Activated T-helper 17 cell treated with anti-CD3 and anti-CD28 coated beads, Interleukin-2, amount 50 U/mL, for 72 hours (primary cell): ENCODE data around the gene CPA1. TPM values are rescaled to one million over a fixed set of nuclear protein-coding genes. Genes with fewer than 3 reads are reported as not detected.

Source experiments
- ATAC-seq: fragments of 150-1000 bp; cut with Tn5 transposase; replicated peaks from 2 replicates; pipeline ENCODE4 v1.10.0; 2021; ENCODE audit warnings: mild to moderate bottlenecking, moderate library complexity
- H3K27ac Mint-ChIP-seq: one replicate; pipeline ENCODE4 v1.8.0; 2022; ENCODE audit warnings: mixed read lengths
- H3K27me3 Mint-ChIP-seq: one replicate; pipeline ENCODE4 v1.8.0; 2022; ENCODE audit warnings: mixed read lengths
- H3K36me3 Mint-ChIP-seq: one replicate; pipeline ENCODE4 v1.8.0; 2022; ENCODE audit warnings: low read depth, mild to moderate bottlenecking, mixed read lengths
- H3K4me1 Mint-ChIP-seq: one replicate; pipeline ENCODE4 v1.8.0; 2022; ENCODE audit warnings: mixed read lengths
- H3K4me3 Mint-ChIP-seq: one replicate; pipeline ENCODE4 v1.8.0; 2022; ENCODE audit warnings: mild to moderate bottlenecking, mixed read lengths
- H3K9me3 Mint-ChIP-seq: one replicate; pipeline ENCODE4 v1.8.0; 2022; ENCODE audit warnings: mixed read lengths
- total RNA-seq, 2 donors: library from RNA; stranded (reverse); gene quantifications; one replicate each; pipeline ENCODE4 v1.2.3, GENCODE V29; 2022

The CPA1 gene
- total RNA-seq, 2 donors from 2014 or later = not detected

DNA sequence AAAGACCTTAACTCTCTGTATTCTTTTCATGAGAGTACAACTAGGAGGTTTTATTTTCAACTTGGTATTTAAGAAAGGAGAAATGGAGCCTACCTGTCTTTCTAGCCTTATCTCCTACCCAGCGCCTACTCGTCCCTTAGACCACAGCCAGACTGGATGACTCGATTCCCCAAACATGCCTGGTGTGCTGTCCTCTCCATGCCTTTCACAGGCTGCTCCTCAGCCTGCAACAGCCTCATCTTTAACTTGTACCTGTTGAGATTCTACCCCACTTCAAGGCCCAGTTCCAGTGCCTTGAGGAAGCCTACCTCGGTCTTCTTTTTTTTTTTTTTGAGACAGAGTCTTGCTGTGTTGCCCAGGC lies 29.4 kb downstream of the CPA1 start:
- no peak for ATAC-seq
- Mint-ChIP-seq H3K27ac (no peak overlapping the region), H3K4me1 (peaks cover under 1% of the 10 kb centered on the region), H3K4me3 (no peak overlapping the region), H3K36me3 (no peaks in the 10 kb centered on the region), H3K27me3 (no peaks in the 10 kb centered on the region), H3K9me3 (no peaks in the 10 kb centered on the region)

DNA sequence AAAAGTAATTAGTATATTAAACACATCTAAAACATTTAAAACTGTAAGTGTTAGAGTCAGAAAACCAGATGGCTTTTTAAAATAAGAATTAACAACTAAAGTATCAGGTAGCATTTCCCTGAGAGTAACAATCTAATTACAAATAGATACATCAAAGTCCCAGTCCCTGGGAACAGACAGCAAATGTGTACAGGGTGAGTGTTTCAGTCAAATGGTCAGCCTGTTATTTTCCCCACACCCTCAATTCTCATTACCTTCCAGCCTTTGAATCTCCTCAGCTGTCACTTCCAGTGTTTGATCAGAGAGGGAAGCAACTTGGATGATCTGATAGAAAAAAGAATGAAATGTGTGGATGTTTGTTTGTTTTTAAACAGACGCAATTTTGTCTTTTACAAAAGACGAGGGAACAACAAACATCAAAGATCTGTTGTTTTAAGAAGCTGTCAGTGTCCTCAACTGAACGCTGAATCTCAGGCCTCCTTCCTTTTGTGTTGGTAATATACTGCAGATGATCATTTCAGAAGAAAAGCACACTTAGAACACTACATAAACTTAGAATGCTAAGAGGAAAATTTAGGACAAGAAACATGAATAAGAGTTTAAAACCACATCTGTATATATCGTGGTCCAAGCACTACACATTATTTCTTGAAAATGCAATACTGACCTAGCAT lies 30.7 kb downstream of the CPA1 start:
- no peaks in the 10 kb centered on the region for H3K36me3 Mint-ChIP-seq
- H3K9me3 Mint-ChIP-seq = no peaks in the 10 kb centered on the region
- H3K27me3 Mint-ChIP-seq = no peaks in the 10 kb centered on the region
- ATAC-seq = no peak
- H3K27ac Mint-ChIP-seq = no peak overlapping the region
- no peak overlapping the region for H3K4me3 Mint-ChIP-seq
- peaks cover 9% of the 10 kb centered on the region for H3K4me1 Mint-ChIP-seq

DNA sequence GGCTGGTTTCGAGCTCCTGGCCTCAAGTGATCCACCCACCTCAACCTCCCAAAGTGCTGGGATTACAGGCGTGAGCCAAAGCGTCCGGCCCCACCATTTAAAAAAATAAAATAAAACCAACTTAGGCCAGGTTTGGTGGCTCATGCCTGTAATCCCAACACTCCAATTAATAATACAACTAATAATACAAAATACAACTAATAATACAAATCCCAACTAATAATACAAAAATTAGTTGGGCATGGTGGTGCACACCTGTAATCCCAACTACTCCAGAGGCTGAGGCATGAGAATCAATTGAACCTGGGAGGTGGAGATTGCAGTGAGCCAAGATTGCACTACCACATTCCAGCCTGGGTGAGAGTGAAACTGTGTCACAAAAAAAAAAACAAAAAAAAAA lies 32.9 kb downstream of the CPA1 start:
- Mint-ChIP-seq H3K36me3 (no peaks in the 10 kb centered on the region), H3K27ac (no peak overlapping the region), H3K4me3 (no peak overlapping the region), H3K4me1 (peaks cover 16% of the 10 kb centered on the region), H3K27me3 (no peaks in the 10 kb centered on the region), H3K9me3 (no peaks in the 10 kb centered on the region)
- ATAC-seq = no peak

DNA sequence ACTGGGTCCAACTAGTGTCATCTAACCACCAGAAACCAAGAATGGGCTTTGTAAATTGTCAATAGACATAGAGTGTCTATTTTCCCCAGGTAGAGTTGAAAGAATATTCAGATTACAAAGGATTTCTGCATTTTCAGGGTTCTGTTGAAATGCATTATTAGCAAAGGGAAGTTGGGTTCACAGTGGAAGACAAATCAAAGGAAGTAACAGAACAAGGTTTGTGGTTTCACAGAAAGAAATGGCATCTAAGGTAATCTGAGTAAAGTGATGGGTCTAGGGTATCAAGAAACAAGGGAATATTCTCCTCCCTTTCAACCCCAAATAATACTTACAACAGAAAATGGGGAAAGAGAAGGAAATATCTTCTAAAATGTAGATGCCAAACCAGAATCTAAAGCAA lies 34.7 kb downstream of the CPA1 start:
- Mint-ChIP-seq H3K4me1 (peaks cover 16% of the 10 kb centered on the region), H3K36me3 (no peaks in the 10 kb centered on the region), H3K27ac (no peak overlapping the region), H3K27me3 (no peaks in the 10 kb centered on the region), H3K9me3 (no peaks in the 10 kb centered on the region), H3K4me3 (no peak overlapping the region)
- no peak for ATAC-seq

DNA sequence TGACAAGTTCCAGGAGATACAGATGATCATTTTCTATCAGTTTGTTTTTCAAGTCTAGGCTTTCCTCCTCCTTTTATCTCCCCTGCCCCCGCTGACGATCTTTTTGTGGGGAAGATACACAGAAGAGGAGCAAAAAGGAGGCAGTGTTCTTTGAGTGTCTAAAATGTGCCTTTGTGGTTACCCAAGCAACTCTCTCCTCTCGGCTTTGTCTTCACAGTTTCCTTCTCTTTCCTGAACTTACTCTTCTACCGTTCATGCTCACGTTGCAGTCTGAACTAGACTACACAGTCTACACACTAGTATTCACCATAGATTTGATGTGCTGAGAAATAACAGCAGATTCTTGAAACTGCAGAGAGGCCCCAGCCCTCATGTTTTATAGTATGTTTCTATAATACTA lies 36.9 kb downstream of the CPA1 start:
- Mint-ChIP-seq H3K4me3 (peak overlapping the region; percentile 37), H3K27me3 (no peaks in the 10 kb centered on the region), H3K36me3 (peaks cover 7% of the 10 kb centered on the region), H3K9me3 (no peaks in the 10 kb centered on the region), H3K27ac (peak overlapping the region; percentile 11), H3K4me1 (peaks cover 16% of the 10 kb centered on the region)
- ATAC-seq = peak; percentile 90

DNA sequence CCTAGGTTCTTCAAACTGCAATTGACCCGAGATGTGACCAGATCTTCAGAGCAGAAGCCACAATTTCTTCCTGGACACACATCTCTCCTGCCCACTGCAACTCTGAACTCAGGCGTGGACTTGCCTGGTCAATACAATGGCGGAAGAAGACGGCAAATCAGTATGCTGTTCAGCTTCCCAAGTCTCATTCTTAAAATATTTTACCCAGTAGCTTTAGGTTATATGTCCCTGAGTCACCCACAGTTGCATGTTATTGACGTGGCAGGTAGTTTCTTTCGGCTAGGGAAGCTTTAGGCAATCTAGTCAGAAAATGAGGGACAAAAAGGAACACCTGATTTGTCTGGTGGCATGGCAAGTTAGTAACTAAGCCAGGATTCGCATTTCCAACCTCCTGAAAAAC lies 38.0 kb downstream of the CPA1 start:
- Mint-ChIP-seq H3K36me3 (peaks cover 7% of the 10 kb centered on the region), H3K9me3 (no peaks in the 10 kb centered on the region), H3K27me3 (no peaks in the 10 kb centered on the region), H3K27ac (no peak overlapping the region), H3K4me3 (no peak overlapping the region), H3K4me1 (peaks cover 16% of the 10 kb centered on the region)
- no peak for ATAC-seq

DNA sequence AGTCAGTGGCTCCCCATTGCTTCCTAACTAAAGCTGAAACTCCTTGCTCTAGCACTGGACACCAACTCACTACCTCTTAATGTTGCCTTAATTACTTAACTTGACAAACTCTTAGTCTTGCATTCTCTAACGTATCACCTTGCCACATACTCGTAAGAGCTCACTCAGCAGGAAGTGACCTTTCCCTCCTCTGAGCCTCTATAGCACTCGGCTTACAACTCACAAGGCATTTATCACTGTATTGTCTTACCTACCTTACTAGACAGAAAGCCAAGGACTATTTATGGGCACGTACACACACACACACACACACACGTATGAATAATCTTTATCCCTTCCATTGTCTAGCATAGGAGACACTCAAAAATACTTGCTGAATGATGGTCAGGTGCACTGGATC lies 39.4 kb downstream of the CPA1 start:
- peak; percentile 36 for ATAC-seq
- H3K4me1 Mint-ChIP-seq = peaks cover 16% of the 10 kb centered on the region
- H3K27me3 Mint-ChIP-seq = no peaks in the 10 kb centered on the region
- H3K9me3 Mint-ChIP-seq = no peaks in the 10 kb centered on the region
- H3K27ac Mint-ChIP-seq = no peak overlapping the region
- H3K36me3 Mint-ChIP-seq = peaks cover 7% of the 10 kb centered on the region
- no peak overlapping the region for H3K4me3 Mint-ChIP-seq

DNA sequence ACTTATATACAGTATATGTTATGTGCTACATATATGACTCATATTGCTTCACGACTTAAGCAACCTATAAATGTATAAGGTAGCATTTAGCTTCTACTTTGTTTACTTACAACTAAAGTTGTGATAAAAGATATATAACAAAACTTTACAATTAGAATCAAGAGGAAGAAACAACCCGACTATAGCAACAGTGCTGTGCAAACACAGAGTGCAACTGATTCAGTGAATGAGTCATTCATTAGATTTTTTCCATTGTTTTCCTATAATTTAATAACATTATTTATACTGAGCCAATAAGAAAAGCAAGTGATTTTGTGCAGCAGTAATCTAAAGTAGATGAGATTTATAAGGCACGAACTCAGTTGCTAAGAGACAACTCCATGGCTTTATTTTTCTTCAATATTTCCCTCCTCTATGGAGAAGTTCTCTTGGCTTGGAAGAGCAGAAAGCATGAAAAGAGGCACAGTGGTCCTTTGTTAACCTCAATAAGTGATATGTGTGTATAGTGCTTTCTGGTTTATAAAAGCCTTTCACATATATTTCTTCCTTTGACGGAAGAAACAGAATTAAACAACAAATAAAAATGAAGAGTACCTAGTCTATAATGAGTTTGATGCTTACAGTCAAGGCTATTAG lies 40.8 kb downstream of the CPA1 start:
- Mint-ChIP-seq H3K9me3 (no peaks in the 10 kb centered on the region), H3K4me1 (peaks cover 7% of the 10 kb centered on the region), H3K27me3 (no peaks in the 10 kb centered on the region), H3K4me3 (no peak overlapping the region), H3K36me3 (peaks cover 7% of the 10 kb centered on the region), H3K27ac (no peak overlapping the region)
- ATAC-seq = no peak

DNA sequence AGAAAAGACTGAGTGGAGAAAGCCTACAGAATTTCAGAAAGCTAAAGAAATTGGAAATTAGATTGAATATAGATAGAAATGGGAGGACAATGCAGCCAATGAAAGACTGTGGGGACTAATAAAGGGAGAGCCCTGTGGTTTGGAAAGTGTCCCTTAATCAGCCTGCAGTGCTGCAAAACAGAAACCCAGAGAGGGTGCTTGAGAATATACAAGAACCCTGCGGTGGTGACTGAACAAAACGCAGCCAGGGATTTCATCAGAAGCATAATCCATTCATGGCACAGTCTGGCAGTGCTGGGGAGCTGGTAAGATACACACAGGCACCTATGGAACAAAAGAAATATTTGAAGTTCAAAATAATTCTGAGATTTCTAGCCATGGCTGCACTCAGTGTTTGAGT lies 41.4 kb downstream of the CPA1 start:
- Mint-ChIP-seq H3K4me1 (peaks cover 7% of the 10 kb centered on the region), H3K9me3 (no peaks in the 10 kb centered on the region), H3K27ac (no peak overlapping the region), H3K4me3 (no peak overlapping the region), H3K36me3 (peaks cover 9% of the 10 kb centered on the region), H3K27me3 (no peaks in the 10 kb centered on the region)
- peak; percentile 37 for ATAC-seq

DNA sequence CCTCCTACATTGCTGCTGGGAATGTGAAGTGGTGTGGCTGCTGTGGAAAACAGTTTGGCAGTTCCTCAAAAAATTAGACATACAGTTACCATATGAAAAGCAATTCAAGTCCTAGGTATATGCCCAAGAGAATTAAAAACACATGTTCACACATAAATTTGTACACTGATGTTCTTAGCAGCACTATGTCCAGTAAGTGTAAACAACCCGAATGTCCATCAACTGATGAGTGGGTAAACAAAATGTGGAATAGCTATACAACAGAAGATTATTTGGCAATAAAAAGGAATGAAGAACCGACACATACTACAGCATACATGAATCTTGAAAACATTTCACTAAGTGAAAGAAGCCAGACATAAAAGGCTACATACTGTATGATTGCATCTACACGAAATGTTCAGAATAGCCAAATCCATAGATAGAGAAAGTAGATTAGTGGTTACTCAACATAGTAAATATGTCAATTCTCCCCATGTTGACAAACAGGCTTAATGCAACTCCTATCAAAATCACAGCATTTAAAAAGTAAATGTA lies 43.3 kb downstream of the CPA1 start:
- H3K4me1 Mint-ChIP-seq = no peaks in the 10 kb centered on the region
- no peak for ATAC-seq
- H3K4me3 Mint-ChIP-seq = no peak overlapping the region
- no peaks in the 10 kb centered on the region for H3K9me3 Mint-ChIP-seq
- H3K27me3 Mint-ChIP-seq = no peaks in the 10 kb centered on the region
- peaks cover 14% of the 10 kb centered on the region for H3K36me3 Mint-ChIP-seq
- H3K27ac Mint-ChIP-seq = no peak overlapping the region

DNA sequence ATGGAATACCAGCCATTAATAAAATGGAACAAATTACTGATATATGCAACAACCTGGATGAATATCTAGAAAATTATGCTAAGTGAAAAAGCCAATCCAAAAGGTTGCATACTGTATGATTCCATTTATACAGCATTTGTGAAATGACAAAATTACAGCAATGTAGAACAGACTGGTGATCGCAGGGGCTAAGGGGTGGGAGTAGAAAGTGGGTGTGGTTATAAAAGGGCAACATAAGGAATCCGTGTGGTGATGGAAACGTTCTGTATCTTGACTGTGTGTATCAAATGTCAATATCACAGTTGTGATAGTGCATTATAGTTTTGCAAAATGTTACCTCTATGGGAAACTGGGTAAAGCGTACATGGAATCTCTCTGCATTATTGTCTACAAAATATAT lies 45.5 kb downstream of the CPA1 start:
- Mint-ChIP-seq H3K27me3 (no peaks in the 10 kb centered on the region), H3K4me1 (no peaks in the 10 kb centered on the region), H3K27ac (no peak overlapping the region), H3K4me3 (no peak overlapping the region), H3K36me3 (peaks cover 14% of the 10 kb centered on the region), H3K9me3 (no peaks in the 10 kb centered on the region)
- no peak for ATAC-seq

DNA sequence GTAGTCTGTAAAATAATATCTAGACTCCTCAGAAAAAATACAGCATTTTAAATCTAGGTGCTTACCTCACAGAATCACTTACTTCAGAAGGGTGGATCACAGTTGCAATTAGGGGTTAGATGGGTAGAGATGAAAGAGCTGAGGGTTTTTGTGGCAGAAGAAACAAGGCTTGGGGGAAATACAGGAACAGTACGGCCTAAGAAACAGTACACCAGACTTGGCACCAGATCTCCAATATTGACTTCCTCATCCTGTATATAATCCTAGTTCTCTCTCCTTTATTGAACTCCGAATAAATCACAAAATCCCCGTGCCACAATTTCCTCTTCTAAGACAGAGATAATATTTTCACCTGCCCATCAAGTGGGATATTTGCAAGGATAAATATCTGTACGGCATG lies 46.3 kb downstream of the CPA1 start:
- Mint-ChIP-seq H3K4me3 (no peak overlapping the region), H3K27me3 (no peaks in the 10 kb centered on the region), H3K27ac (no peak overlapping the region), H3K9me3 (no peaks in the 10 kb centered on the region), H3K36me3 (peaks cover 9% of the 10 kb centered on the region), H3K4me1 (no peaks in the 10 kb centered on the region)
- no peak for ATAC-seq

DNA sequence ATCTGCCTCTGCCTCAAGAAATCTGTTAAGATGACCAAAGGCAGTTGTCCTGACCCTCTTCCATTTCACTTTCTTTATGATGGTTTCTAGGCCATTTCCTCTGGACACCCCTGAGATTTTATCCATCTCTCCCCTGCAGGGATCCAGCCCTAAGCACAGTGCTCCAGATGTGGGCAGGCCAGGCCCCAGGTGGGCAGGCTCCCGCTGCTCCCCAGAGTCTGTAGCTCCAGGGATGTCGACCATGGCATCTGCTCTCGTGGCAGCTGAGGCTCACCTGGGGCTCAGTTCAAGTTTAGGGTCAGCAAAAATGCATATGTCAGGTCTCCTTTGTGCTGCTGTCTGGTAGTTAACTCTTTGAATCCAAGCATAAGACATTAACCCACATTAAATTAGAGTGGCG lies 48.7 kb downstream of the CPA1 start:
- Mint-ChIP-seq H3K4me3 (no peak overlapping the region), H3K27ac (no peak overlapping the region), H3K9me3 (no peaks in the 10 kb centered on the region), H3K36me3 (peaks cover 7% of the 10 kb centered on the region), H3K4me1 (no peaks in the 10 kb centered on the region), H3K27me3 (no peaks in the 10 kb centered on the region)
- no peak for ATAC-seq

DNA sequence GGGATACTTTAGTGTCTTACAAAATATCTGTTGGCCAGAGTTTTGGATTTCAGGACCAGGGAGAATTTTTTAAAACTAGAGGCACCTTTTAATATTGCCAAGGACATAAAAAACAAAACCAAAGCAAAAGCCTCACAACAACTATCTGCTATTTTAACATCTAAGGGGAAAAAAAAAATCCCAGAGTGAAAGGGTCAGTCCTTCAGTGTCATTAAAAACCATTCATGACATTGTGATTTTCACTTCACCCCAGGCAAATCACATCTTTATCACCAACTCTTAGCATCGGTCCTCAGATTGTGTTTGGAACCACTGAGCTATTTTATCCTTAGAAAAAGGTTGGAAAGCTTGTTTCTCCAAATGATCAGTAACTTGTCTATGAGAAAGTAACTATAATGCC lies 49.8 kb downstream of the CPA1 start:
- ATAC-seq = no peak
- H3K27me3 Mint-ChIP-seq = no peaks in the 10 kb centered on the region
- H3K27ac Mint-ChIP-seq = no peak overlapping the region
- H3K36me3 Mint-ChIP-seq = peaks cover 7% of the 10 kb centered on the region
- no peak overlapping the region for H3K4me3 Mint-ChIP-seq
- H3K9me3 Mint-ChIP-seq = no peaks in the 10 kb centered on the region
- no peaks in the 10 kb centered on the region for H3K4me1 Mint-ChIP-seq

DNA sequence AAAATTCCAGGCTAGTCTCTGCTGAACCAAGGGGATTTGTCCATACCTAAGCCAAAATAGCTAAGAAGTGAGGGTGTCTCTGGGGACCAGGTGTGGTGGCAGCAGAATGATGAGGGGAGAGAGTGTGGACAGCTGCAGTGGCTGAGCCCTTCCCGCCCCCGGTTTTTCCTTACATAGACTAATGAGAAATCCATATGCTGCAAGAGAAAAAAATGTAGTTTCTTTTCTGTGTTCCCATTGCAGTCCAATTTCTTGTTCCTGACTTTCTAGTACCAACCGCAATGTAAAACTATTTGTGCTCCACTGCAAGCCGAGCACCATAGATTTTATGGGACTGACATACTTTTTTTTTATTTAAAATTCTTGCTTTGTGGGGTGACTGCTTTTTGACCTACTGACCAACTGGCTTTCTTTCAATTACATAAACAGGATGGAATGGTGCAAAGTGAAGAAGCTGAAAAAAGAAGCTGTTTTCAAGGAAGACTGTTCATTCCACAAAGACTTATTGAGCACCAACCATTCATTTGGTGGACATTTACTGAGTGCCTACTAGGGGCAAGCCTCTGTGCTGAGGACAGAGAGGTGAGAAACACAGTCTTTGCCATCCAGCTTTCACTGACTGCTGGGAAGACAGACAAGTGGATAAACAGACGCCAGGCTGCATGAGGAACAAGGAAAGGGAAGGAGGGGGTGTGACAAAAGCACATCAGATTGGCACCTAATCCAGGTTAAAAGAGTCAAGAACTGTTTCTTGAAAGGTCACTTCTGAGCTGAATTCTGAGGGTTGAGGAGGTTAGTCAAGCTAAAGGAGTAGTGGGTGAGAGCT lies 50.8 kb downstream of the CPA1 start:
- Mint-ChIP-seq H3K4me3 (no peak overlapping the region), H3K27ac (no peak overlapping the region)

More for the DNA sequence above, 50.8 kb downstream of the CPA1 start:
- H3K9me3 Mint-ChIP-seq = no peaks in the 10 kb centered on the region
- no peaks in the 10 kb centered on the region for H3K27me3 Mint-ChIP-seq
- peaks cover 7% of the 10 kb centered on the region for H3K36me3 Mint-ChIP-seq
- no peaks in the 10 kb centered on the region for H3K4me1 Mint-ChIP-seq
- no peak for ATAC-seq
